NCI-H2081 (cell line): ENCODE results near the gene PLEKHM3.

Source experiments
- DNase-seq, 2 experiments: peaks; one replicate each; lab custom pipeline; 2025; lab: John Stamatoyannopoulos, UW

The PLEKHM3 gene

GRCh38 chr2:208025037-208025813 is at the start of gene PLEKHM3:
TSS of gene PLEKHM3 (minus strand) at chr2:208025527. CDS start at chr2:208001639, 23,888 bp downstream.
- peak; percentile 72 to 82 for DNase-seq

DNA sequence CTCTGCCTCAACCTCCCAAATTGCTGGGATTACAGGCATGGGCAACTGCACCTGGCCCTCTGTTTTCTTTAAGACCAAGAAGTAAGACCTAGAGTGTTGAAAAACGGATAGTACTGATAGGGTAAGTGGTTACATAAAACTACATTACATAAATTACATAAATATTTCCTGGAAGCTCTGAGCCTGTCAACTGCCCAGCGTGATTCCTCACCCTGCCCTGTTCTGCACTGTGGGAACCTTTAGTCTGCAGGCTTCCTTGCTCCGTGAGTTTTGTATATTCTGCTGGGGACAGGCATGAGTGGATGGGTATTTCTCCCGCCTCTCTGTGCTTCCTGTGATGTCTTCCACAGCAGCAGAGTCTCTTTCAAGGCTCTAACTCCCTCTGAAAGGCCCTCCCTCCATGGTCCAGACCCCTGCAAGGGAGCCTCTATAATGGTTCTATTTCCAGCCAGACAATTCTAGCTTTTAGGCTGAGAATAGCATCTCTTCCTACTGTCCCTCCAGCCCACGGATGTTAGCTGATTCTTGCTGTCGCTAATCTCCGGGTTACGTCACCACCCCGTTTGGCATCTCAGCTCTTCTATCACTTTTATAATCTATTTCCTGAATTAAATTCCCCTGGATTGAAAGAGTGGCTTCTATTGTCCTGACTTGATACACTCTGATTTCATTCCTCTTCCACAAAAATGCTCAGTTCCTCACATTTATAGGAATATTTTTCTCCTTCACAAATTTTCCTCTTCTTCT is 49.5 kb upstream of the PLEKHM3 start:
- DNase-seq = no peak

- peak; percentile 48 to 61 for DNase-seq
Measured at GRCh38 chr2:208072250-208072892, 47.0 kb upstream of the PLEKHM3 start.

DNA sequence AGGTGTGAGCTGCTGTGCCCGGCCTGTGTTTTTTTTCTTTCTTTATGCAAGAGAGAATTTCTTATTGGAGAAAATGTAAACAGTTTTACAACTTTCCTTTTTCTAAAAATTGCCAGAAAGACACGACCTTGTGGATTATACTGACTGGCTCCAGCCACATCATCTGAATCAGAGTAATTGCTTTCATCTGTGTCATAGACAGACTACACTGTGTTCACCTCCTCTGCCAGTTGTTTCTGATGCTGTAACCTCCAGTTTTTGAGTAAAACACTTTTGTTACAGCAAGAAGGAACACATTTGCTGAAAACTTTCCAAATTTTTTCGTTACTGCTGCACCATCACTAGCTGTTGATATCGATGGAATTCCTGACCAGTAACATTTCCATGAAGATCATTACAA is 43.9 kb upstream of the PLEKHM3 start:
- DNase-seq = no peak

DNA sequence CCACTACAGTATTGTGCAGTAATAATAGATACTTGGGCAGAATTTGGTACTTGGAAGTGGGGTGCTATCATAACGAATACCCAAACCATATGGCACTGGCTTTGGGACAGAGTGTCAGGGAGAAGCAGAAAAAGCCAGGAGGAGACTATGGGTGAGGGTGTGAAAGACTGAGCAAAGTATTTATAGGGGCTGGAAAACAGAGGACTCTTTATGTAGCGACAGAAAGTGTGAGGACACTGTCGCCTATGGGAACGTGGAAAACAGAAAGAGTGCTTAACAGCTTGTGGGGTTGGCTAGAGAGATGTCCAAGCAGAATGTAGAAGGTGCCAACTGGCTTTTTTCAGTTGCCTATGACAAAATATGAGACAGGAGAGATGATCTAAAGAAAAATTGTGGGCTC is 40.7 kb upstream of the PLEKHM3 start:
- DNase-seq = no peak

- no peak for DNase-seq
Measured at GRCh38 chr2:208065476-208065875, 40.1 kb upstream of the PLEKHM3 start.

DNA sequence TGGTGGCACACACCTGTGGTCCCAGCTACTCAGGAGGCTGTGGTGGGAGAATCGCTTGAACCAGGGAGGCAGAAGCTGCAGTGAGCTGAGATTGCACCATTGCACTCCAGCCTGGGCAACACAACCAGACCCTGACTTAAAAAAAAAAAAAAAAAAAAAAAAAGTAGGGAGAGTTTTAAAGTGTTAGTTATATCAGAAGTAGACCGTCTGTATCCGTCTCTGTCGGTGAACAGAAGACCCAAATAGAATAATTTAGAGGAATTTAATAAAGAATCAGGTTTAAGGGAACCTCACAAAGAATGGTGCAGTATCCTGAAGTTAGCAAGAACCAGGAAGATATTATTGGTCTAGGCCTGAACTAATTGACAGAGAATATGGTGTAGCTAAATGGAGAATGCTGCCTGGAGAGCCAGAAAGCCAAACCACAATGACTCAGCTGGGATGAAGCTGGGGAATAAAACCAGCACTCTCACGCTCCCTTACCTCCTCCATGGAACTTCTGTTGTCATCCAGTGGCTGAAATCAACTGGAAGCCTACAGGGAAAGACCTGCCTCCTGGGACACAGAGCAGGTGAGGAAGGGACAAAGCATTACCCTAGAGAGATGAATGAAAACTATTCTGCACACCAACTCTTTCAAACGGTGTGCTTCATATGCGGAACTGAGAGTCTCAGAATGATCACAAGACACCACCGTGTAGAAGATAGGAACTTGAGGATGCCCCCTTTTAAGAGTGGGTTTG is 39.1 kb upstream of the PLEKHM3 start:
- no peak for DNase-seq

DNA sequence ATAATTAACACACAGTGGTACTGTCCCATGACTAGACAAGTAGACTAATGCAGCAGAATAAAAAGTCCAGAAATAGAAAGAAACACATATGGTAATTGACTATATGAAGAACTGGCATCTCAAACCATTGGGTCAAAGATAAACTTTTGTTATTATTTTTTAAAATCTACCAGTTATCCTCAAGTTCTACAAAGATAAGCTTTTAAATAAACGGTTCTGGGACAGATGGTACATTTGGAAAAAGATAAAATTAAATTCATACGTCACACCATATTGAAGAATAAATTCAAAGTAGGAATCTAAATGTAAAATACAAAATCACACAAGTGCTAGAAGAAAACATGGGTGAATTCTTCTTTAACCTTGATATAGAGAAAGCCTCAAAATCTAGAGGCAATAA is 37.6 kb upstream of the PLEKHM3 start:
- DNase-seq = no peak

- peak; percentile 21 to 22 for DNase-seq
Measured at GRCh38 chr2:208062113-208062512, 36.8 kb upstream of the PLEKHM3 start.

DNA sequence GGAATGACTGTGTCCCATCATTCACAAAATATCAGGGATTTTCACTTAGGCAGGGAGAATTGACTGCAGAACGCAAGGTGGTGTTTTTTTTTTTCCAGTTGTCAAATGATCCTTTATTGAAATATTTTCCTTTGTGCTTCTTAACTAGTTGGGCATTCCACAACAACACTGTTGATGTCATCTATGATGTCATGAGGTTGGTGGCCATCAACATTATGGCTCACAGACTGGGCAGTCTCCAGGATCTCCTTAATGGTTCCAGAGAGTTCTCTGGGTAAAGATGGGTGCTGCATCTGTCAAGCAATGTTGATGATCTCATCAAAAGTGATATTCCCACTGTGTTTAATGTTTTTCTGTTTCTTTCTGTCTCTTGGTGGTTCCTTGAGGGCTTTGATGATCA is 31.8 kb upstream of the PLEKHM3 start:
- no peak for DNase-seq

DNA sequence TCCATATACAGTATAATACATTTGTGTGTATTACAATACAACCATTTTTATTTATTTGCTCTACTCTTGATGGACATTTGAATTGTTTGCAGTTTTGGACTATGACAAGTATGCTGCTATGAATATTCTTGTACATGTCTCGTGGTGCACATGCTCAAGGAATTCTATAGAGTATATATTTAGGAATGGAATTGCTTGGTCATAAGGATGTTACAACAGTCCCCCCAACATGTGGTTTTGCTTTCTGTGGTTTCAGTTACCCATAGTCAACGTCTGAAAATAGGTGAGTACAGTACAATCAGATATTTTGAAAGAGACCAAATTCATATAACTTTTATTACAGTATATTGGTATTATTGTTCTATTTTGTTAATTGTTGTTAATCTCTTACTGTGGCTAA is 24.1 kb upstream of the PLEKHM3 start:
- DNase-seq = no peak

DNA sequence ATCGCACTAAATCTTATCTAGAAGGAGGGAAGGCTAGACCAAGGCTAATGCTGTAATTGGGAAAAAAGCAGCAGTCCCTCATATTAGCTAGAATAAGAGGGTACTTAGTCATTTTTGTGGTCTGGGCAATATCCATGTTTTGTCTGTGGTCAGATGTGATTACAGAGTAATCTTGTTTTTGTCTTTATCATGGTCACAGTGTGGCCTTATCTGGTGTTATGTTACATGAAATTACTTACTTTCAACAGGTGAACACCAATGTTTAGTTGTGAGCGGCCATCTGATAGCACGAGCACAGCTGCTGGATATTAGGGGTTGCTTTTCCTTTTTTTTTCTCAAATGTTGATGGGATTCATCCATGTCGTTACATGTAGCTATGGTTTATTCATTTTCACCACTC is 23.7 kb upstream of the PLEKHM3 start:
- no peak for DNase-seq

GRCh38 chr2:208047840-208048239 is 22.5 kb upstream of the PLEKHM3 start:
- DNase-seq = no peak

GRCh38 chr2:208046686-208047085 is 21.4 kb upstream of the PLEKHM3 start:
- DNase-seq = no peak

GRCh38 chr2:208042450-208042849 is 17.1 kb upstream of the PLEKHM3 start:
- DNase-seq = no peak

GRCh38 chr2:208042041-208042440 is 16.7 kb upstream of the PLEKHM3 start:
- DNase-seq = no peak

GRCh38 chr2:208040199-208041171 is 15.2 kb upstream of the PLEKHM3 start:
- DNase-seq = peak; percentile 56 to 65

DNA sequence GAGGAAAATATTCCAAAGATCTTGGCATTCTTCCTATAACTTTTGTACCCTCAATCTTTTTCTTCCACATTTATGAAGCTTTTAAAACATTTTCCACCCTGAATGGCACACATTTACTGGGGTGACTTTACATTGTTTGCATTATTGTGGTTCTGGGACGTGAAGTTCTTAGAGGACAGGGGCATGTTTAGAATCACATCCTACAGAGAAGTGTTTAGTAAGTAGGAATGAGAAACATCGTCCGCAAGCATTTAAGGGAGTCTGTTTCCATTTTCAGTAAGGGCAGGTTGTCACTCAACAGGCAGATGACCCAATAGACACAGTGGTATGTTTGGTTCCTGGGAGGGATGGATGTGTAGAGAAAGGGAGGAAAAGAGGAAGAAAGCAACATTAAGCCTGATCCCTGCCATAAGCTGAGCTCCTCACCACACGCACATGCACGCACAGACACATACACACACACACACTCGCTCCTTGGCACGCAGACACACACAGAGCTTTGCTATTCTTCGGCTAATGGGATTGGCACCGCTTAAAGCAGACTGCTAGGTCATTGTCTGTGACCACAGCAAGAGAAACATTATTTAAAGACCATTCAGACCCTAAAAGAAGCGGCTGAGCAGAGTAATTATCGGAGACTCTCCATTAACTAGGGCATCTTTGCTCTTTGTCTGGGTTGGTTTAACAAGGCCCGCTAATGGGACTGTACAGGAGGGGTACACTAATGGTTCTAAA is 14.2 kb upstream of the PLEKHM3 start:
- DNase-seq = no peak

DNA sequence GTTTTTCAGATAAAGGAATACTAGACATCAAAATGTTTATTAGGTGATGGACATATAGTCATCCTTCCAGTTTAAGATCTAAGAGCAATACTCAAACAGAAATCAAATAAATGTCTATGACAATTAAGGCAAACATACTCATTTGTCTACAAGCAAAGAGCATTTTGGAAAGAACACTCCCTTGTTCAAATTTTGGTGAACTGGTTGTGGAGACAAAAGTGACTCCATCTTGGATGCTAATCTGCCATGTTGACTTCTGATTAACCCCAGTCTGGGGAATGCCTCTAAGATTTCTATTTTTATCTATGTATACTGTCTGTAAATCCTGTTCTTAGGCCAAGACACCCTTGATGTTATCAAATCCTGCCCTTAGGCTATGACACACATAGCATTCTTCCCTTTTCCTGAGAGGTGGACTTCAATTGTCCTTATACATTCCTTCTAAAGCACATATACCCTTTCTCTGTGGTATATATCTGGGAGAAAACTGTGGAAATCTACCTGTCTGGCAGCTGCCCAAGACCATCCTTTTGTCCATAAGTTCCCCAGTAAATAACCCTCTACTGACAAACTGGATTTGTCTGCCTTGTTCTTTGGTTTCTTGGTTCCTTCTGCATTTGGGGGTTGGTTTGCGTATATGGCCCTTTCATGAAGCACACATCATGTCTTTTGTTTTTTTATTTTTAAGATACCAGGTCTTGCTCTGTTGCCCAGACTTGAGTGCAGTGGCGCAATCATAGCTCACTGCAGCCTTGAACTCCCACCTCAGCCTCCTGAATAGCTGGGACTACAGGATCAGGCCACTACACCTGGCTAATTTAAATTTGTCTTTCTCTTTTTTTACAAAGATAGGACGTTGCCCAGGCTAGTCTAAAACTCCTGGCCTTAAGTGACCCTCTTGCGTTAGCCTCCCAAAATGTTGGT is 12.5 kb upstream of the PLEKHM3 start:
- DNase-seq = no peak
